GM12875 (cell line): Measurements from ENCODE around the gene LARP4.

ENCODE experiments used
- H3K4me3 ChIP-seq: one replicate; pipeline ENCODE4 v1.5.1; 2011; ENCODE audit warnings: low read depth, low read length, control low read depth
- CTCF ChIP-seq: IDR thresholded peaks from 2 replicates; pipeline ENCODE4 v1.5.1; 2011; ENCODE audit warnings: low read depth, mild to moderate bottlenecking, control low read depth, inconsistent platforms, low read length, moderate library complexity, borderline replicate concordance; ENCODE audit not compliant: insufficient read depth

Gene LARP4

DNA sequence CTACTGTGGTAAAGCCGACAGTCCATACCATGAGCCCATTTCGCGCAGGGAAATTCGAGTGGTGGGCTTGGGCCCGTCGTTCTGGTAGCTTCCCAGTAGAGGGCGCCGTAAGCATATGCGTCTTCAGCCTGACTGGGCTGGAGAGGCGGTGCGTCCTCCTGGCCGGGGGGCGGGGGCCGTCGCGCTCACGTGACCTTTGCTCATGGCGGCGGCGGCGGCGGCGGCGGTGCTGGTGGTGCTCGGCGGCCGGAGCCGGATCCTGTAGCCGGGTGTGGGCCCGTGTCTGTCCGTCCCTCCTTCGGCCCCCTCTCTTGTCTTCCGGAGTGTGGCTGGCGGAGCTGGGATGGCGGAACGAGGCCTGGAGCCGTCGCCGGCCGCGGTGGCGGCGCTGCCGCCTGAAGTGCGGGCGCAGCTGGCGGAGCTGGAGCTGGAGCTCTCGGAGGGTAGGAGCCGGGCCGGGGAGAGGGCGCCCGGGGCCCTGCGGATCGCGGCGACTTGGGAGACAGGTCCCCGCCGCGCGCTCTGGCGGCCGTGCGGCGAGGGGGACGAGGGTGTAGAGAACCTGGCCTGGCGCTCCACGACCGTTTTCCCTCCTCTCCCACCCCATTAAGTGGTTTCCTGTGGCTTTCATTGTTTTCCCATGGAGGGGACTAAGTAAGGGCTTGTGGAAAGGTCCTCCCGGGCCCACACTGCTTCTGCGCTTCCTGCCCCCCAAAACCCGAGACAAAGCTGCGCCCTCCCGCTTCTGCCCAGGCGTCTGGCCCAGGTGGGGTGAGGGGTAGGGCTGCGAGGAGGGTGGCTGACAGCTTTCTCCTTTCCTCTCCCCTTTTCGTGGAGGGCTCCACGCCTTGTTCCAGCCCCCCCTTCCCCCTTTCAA lies 104.4 kb downstream of the LARP4 start, which contains the start of gene DIP2B:
Gene DIP2B, plus strand, starts transcription at position 188 of the 877 bp plus-strand sequence. Its CDS starts 156 bp downstream, at position 344.
- peak within 1 kb of the TSS; percentile 94 for H3K4me3 ChIP-seq
- peak; percentile 89 for TF ChIP-seq CTCF

DNA sequence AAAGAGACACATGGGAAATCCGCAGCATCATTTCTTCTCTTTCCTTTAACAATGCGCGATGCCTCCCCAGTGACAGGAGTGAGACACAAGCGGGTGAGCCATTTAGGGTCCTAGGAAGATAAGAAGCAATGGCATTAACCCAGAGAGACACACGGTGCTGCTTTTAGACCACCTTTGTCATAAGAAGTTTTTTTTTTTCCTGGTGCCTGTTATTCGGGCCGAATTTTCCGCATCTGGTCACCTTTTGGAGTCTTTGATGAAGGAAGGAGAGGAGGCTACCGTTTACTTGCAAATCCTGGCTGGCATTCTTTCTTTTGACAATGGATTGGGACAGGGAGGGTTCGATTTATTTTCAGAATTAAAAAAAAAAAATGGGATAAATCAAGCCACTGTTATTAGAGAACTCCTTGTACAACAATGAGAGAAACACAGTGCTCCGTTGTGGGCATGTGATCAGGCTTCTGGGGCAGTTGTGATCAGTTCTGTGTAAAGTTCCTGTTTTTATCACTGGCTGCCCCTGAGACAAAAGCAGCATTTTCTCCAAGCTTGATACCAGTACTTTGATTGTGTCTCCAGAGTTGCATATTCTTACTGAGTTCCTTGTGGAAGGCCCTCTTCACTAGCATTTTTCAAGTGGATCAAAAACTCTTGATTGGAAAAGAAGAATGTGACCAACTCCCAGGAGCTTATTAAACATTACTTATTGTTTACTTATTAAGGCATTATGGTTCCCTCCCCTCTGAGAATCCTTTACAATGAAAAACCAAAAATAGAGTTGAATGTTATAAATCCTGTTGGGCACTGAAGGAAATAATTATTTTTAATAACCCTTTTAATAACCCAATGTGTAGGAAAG lies 105.2 kb downstream of the LARP4 start:
- no peak for TF ChIP-seq CTCF
- peak overlapping the region; percentile 94 for H3K4me3 ChIP-seq

GRCh38 chr12:50506753-50507473 lies 106.2 kb downstream of the LARP4 start:
- H3K4me3 ChIP-seq = no peak overlapping the region
- no peak for TF ChIP-seq CTCF

DNA sequence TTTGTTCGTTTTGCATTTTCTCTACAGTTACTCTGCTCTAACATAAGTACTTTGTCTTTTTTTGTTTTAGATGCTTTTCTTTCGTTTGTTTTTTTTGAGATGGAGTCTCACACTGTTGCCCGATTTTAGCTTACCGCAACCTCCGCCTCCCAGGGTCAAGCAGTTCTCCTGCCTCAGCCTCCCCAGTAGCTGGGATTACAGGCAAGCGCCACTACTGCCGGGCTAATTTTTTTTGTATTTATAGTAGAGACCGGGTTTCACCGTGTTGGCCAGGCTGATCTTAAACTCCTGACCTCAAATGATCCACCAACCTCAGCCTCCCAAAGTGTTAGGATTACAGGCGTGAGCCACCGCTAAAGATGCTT lies 106.8 kb downstream of the LARP4 start:
- TF ChIP-seq CTCF = no peak
- no peak overlapping the region for H3K4me3 ChIP-seq

GRCh38 chr12:50507930-50508329 lies 107.2 kb downstream of the LARP4 start:
- no peak overlapping the region for H3K4me3 ChIP-seq
- no peak for TF ChIP-seq CTCF

- no peak for TF ChIP-seq CTCF
- H3K4me3 ChIP-seq = no peak overlapping the region
Observed at GRCh38 chr12:50508414-50508813, 107.7 kb downstream of the LARP4 start.
